HCT116 (cell line): ENCODE data around the gene EIF3L. TPM values are rescaled to one million over a fixed set of nuclear protein-coding genes. Genes with fewer than 3 reads are reported as not detected.

ENCODE experiments used
- ATAC-seq: fragments of 200-7000 bp; cut with Tn5 transposase; 2 replicates; pipeline ENCODE4 v1.9.1; 2020; ENCODE audit warnings: mild to moderate bottlenecking, moderate library complexity
- BruUV-seq: library from RNA; stranded (reverse); fragments of 400-500 nt; replicated peaks from 2 replicates; lab custom pipeline; 2021; lab: Mats Ljungman, UMichigan
- CTCF ChIA-PET: fragments of 300-600 bp; sonication (Branson Sonifier 250); formaldehyde crosslinking; loops from one replicate; lab custom pipeline; 2021; ENCODE audit warnings: antibody characterized with exemption; lab: Charles Lee
- POLR2A ChIA-PET: fragments of 300-600, 350-600 bp; sonication (Branson Sonifier 250); formaldehyde crosslinking; loops from one replicate; lab custom pipeline; 2021; ENCODE audit warnings: antibody characterized with exemption; lab: Charles Lee
- RAD21 ChIA-PET, 2 experiments: fragments of 300-600 bp; sonication (Branson Sonifier 250); formaldehyde crosslinking; loops; one replicate each; lab custom pipeline; 2023; ENCODE audit warnings: low total read pairs in 2 of 2; ENCODE audit not compliant: uncharacterized antibody in 2 of 2, unreplicated experiment in 2 of 2, low non-redundant PET in 1 of 2; lab: Charles Lee
- DNase-seq: peaks from one replicate; pipeline ENCODE4 v3.0.0-alpha.2; 2010; ENCODE audit warnings: low read depth, low spot score
- H2AFZ ChIP-seq: fragments of 200-600 bp; shearing (Covaris generic), sonication (generic); 2 replicates; pipeline ENCODE4 v1.6.1; 2017; ENCODE audit warnings: low read depth, mixed run types, mixed read lengths, antibody characterized with exemption, low read length; ENCODE audit not compliant: poor library complexity, severe bottlenecking
- H3K27ac ChIP-seq: 2 replicates; pipeline ENCODE4 v1.5.1; 2012; ENCODE audit warnings: low read depth, low read length
- H3K27me3 ChIP-seq: fragments of 200-600 bp; sonication (generic); 2 replicates; pipeline ENCODE4 v1.6.1; 2016; ENCODE audit warnings: mixed run types, low read length, mixed read lengths; ENCODE audit not compliant: insufficient read depth
- H3K36me3 ChIP-seq, 2 experiments: fragments of 200-500 bp in 1 of 2; fragments of 200-600 bp in 1 of 2; sonication (Bioruptor generic) in 1 of 2; sonication (generic) in 1 of 2; 2 replicates each; pipeline versions ENCODE4 v1.5.1 to v1.6.1; 2014 to 2016; ENCODE audit warnings: low read length in 2 of 2, inconsistent platforms in 1 of 2, mixed read lengths in 1 of 2, mixed run types in 1 of 2; ENCODE audit not compliant: insufficient read depth in 2 of 2, control insufficient read depth in 1 of 2
- H3K4me1 ChIP-seq, 2 experiments: fragments of 200-600 bp in 1 of 2; sonication (generic) in 1 of 2; 2 replicates each; pipeline versions ENCODE4 v1.5.1 to v1.6.1; 2012 to 2017; ENCODE audit warnings: low read length in 2 of 2, inconsistent platforms in 1 of 2, mild to moderate bottlenecking in 1 of 2, mixed read lengths in 1 of 2, mixed run types in 1 of 2, moderate library complexity in 1 of 2; ENCODE audit not compliant: insufficient read depth in 2 of 2, control insufficient read depth in 1 of 2
- H3K4me2 ChIP-seq: fragments of 200-600 bp; sonication (generic); 2 replicates; pipeline ENCODE4 v1.6.1; 2017; ENCODE audit warnings: mixed run types, low read length, mixed read lengths
- H3K4me3 ChIP-seq, 2 experiments: fragments of 200-600 bp in 1 of 2; sonication (generic) in 1 of 2; replicated peaks in 1 of 2; 2 replicates each; pipeline ENCODE4 v1.5.1; 2011 to 2016; ENCODE audit warnings: low read length in 2 of 2, control low read depth in 1 of 2, low read depth in 1 of 2, mild to moderate bottlenecking in 1 of 2, mixed read lengths in 1 of 2, mixed run types in 1 of 2
- H3K79me2 ChIP-seq: fragments of 200-600 bp; sonication (generic); 2 replicates; pipeline ENCODE4 v1.6.1; 2017; ENCODE audit warnings: mild to moderate bottlenecking, mixed run types, low read length, moderate library complexity, mixed read lengths; ENCODE audit not compliant: insufficient read depth
- H3K9ac ChIP-seq: fragments of 200-600 bp; sonication (generic); 2 replicates; pipeline ENCODE4 v1.6.1; 2016; ENCODE audit warnings: low read length, mixed read lengths
- H3K9me2 ChIP-seq: fragments of 200-600 bp; sonication (generic), shearing (Covaris generic); 2 replicates; pipeline ENCODE4 v1.6.1; 2017; ENCODE audit warnings: mixed run types, mild to moderate bottlenecking, moderate library complexity; ENCODE audit not compliant: insufficient read depth
- H3K9me3 ChIP-seq, 2 experiments: fragments of 200-500 bp in 1 of 2; fragments of 200-600 bp in 1 of 2; sonication (Bioruptor generic) in 1 of 2; sonication (generic) in 1 of 2; 2 replicates each; pipeline ENCODE4 v1.6.1; 2014 to 2017; ENCODE audit warnings: low read length in 2 of 2, mixed read lengths in 2 of 2, inconsistent platforms in 1 of 2, low read depth in 1 of 2, mild to moderate bottlenecking in 1 of 2, mixed run types in 1 of 2, moderate library complexity in 1 of 2; ENCODE audit not compliant: control insufficient read depth in 1 of 2, insufficient read depth in 1 of 2
- H4K20me1 ChIP-seq: fragments of 200-600 bp; sonication (generic), shearing (Covaris generic); 2 replicates; pipeline ENCODE4 v1.6.1; 2017; ENCODE audit warnings: mixed run types, mild to moderate bottlenecking, moderate library complexity; ENCODE audit not compliant: insufficient read depth
- CEBPB ChIP-seq: IDR thresholded peaks from 2 replicates; pipeline ENCODE4 v1.6.1; 2012; ENCODE audit warnings: low read depth
- EZH2 ChIP-seq: fragments of 200-600 bp; sonication (generic); IDR thresholded peaks from 2 replicates; pipeline ENCODE4 v1.6.1; 2017; ENCODE audit warnings: antibody characterized with exemption, mixed run types
- MAX ChIP-seq: IDR thresholded peaks from 2 replicates; pipeline ENCODE4 v1.6.1; 2012
- RAD21 ChIP-seq: IDR thresholded peaks from 2 replicates; pipeline ENCODE4 v1.6.1; 2012; ENCODE audit warnings: low read depth, mild to moderate bottlenecking
- SIN3A ChIP-seq: IDR thresholded peaks from 2 replicates; pipeline ENCODE4 v1.6.1; 2012; ENCODE audit warnings: low read depth
- ZFX ChIP-seq: fragments of 450-650 bp; IDR thresholded peaks from 2 replicates; pipeline ENCODE4 v1.6.1; 2017
- intact Hi-C: fragments of 100-400 bp; cut with micrococcal nuclease; formaldehyde crosslinking; loops from 2 replicates; pipeline ENCODE4 v1.10.0; 2022
- total RNA-seq: library from RNA; stranded (reverse); gene quantifications from one replicate; pipeline ENCODE4 v1.2.1, GENCODE V29; 2021; ENCODE audit not compliant: unreplicated experiment

EIF3L gene
- total RNA-seq, 1 experiment from 2014 or later = 687 TPM

- no peak for DNase-seq
These were observed 5.5 kb upstream of the EIF3L start for GRCh38 chr22:37843741-37844089.

GRCh38 chr22:37844904-37845329 lies 4.3 kb upstream of the EIF3L start:
- peaks cover 8 to 26% of the 10 kb centered on the region in 2 experiments for H3K4me1 ChIP-seq
- ATAC-seq = no peak
- H3K36me3 ChIP-seq = 0 out of 4 replicates have a peak, but pooled peaks cover under 1 to 6% of the 10 kb centered on the region in 2 experiments
- RAD21 ChIA-PET = no interaction called here
- peak overlapping the region; percentile 97 for H3K27ac ChIP-seq
- H3K9me3 ChIP-seq = peaks cover 0 to 6% of the 10 kb centered on the region in 2 experiments; a peak in 1 of 4 replicates
- intact Hi-C loops = no loop called here
- peak overlapping the region; percentile 63 to 75 for H3K4me3 ChIP-seq
- POLR2A ChIA-PET = interaction anchor here (0.9 to 2.2 kb wide), 11 partner anchors 10 to 808 kb away, joined by 3 to 19 read pairs (median 3); partner anchors contain the start of gene GCAT
- no peaks in the 10 kb centered on the region for H3K9me2 ChIP-seq
- H3K4me2 ChIP-seq = peak overlapping the region; percentile 87
- H2AFZ ChIP-seq = no peak overlapping the region
- H3K27me3 ChIP-seq = no peaks in the 10 kb centered on the region
- H3K9ac ChIP-seq = 0 out of 2 replicates have a peak overlapping the region, but pooled peaks have one; percentile 1
- H3K79me2 ChIP-seq = peaks cover 45% of the 10 kb centered on the region
- 0 out of 2 replicates have a peak, but pooled peaks have one; percentile 30 for TF ChIP-seq SIN3A
- no peak for TF ChIP-seq RAD21
- no peak for TF ChIP-seq ZFX
- TF ChIP-seq, all 23 proteins: peak for 1
- DNase-seq = no peak
- BruUV-seq = no TSS peak
- CTCF ChIA-PET = interaction anchor here (1.1 kb wide), 1 partner anchor 11 kb away, joined by 4 read pairs; no protein-coding TSS in a partner anchor
- H4K20me1 ChIP-seq = no peaks in the 10 kb centered on the region

More at GRCh38 chr22:37843741-37844089, 5.5 kb upstream of the EIF3L start:
- TF ChIP-seq ZFX (no peak; the same call in 1 of the 2 replicates), EZH2 (no peak), MAX (no peak; the same call in 1 of the 2 replicates), SIN3A (no peak), CEBPB (no peak)
- H3K4me3 ChIP-seq = peak overlapping the region; percentile 63 to 75
- ChIA-PET CTCF (interaction anchor here (0.5 to 1.1 kb wide), 4 partner anchors 12 to 26 kb away, joined by 3 to 4 read pairs (median 4); no protein-coding TSS in a partner anchor), POLR2A (interaction anchor here (0.6 to 2.2 kb wide), 13 partner anchors 11 to 1371 kb away, joined by 3 to 19 read pairs (median 3); partner anchors contain the start of gene GCAT), RAD21 (no interaction called here)
- no peaks in the 10 kb centered on the region for H3K27me3 ChIP-seq
- H4K20me1 ChIP-seq = no peaks in the 10 kb centered on the region
- peak overlapping the region; percentile 77 for H3K9ac ChIP-seq
- no TSS peak for BruUV-seq
- peaks cover 8 to 26% of the 10 kb centered on the region in 2 experiments for H3K4me1 ChIP-seq
- H3K9me3 ChIP-seq = peaks cover 0 to 6% of the 10 kb centered on the region in 2 experiments; a peak in 1 of 4 replicates
- intact Hi-C loops = no loop called here
- peak; percentile 57 for ATAC-seq
- peaks cover 2 to 10% of the 10 kb centered on the region in 2 experiments; a peak in 2 of 4 replicates for H3K36me3 ChIP-seq
- H3K79me2 ChIP-seq = peaks cover 33% of the 10 kb centered on the region
- H3K9me2 ChIP-seq = no peaks in the 10 kb centered on the region
- peak overlapping the region; percentile 97 for H3K27ac ChIP-seq
- no peak overlapping the region for H2AFZ ChIP-seq
- H3K4me2 ChIP-seq = peak overlapping the region; percentile 87
